SKM-1 (cell line): ENCODE measurements around the gene CCDC102A.

Experiments
- DNase-seq: peaks from one replicate; lab custom pipeline; 2025; ENCODE audit not compliant: unreplicated experiment; lab: John Stamatoyannopoulos, UW

Gene CCDC102A

GRCh38 chr16:57537581-57538234, 1.3 kb upstream of the CCDC102A start:
- peak; percentile 26 for DNase-seq

- DNase-seq: no peak
Observed at GRCh38 chr16:57537194-57537505, 779 bp upstream of the CCDC102A start.

GRCh38 chr16:57535680-57536305, 578 bp downstream of the CCDC102A start:
- peak; percentile 42 for DNase-seq

GRCh38 chr16:57534881-57535658, 1.3 kb downstream of the CCDC102A start:
- no peak for DNase-seq

- no peak for DNase-seq
Observed at GRCh38 chr16:57534337-57534880, 2.0 kb downstream of the CCDC102A start.

GRCh38 chr16:57533431-57534336, 2.7 kb downstream of the CCDC102A start:
- no peak for DNase-seq

GRCh38 chr16:57532266-57532625, 4.1 kb downstream of the CCDC102A start:
- no peak for DNase-seq

- no peak for DNase-seq
Observed at GRCh38 chr16:57531635-57532265, 4.6 kb downstream of the CCDC102A start.

- no peak for DNase-seq
Observed at GRCh38 chr16:57531253-57531575, 5.2 kb downstream of the CCDC102A start.

GRCh38 chr16:57530522-57531252, 5.7 kb downstream of the CCDC102A start:
- DNase-seq: no peak

GRCh38 chr16:57530104-57530521, 6.3 kb downstream of the CCDC102A start:
- DNase-seq: no peak

GRCh38 chr16:57529391-57530103, 6.8 kb downstream of the CCDC102A start:
- DNase-seq: no peak

GRCh38 chr16:57528499-57529390, 7.6 kb downstream of the CCDC102A start:
- DNase-seq: no peak

GRCh38 chr16:57527610-57528360, 8.6 kb downstream of the CCDC102A start:
- DNase-seq: no peak

- no peak for DNase-seq
Observed at GRCh38 chr16:57527027-57527426, 9.3 kb downstream of the CCDC102A start.

- DNase-seq: peak; percentile 20
Observed at GRCh38 chr16:57526498-57526897, 9.9 kb downstream of the CCDC102A start.

- DNase-seq: no peak
Observed at GRCh38 chr16:57525761-57526160, 10.6 kb downstream of the CCDC102A start.

GRCh38 chr16:57522960-57523359, 13.4 kb downstream of the CCDC102A start:
- DNase-seq: no peak
